Breast epithelium (tissue), 3 donors: Measurements from ENCODE around the gene VCL.

Source experiments
- CTCF ChIP-seq, 3 donors: fragments of 450-650 bp; IDR thresholded peaks; one replicate each; pipeline ENCODE4 v1.5.1; 2016 to 2017; ENCODE audit warnings: antibody characterized with exemption in 3 of 3, mild to moderate bottlenecking in 3 of 3, moderate library complexity in 3 of 3
- POLR2A ChIP-seq: fragments of 450-650 bp; IDR thresholded peaks from one replicate; pipeline ENCODE4 v1.6.1; 2016; ENCODE audit warnings: antibody characterized with exemption, mild to moderate bottlenecking, moderate library complexity
- POLR2AphosphoS5 ChIP-seq, 3 donors: sonication (generic); formaldehyde crosslinking; IDR thresholded peaks; one replicate each; pipeline ENCODE4 v1.6.1; 2017; ENCODE audit warnings: antibody characterized with exemption in 3 of 3

- TF ChIP-seq CTCF (IDR thresholded peaks at IDR 0.05), result no peak
- TF ChIP-seq POLR2AphosphoS5 (IDR thresholded peaks at IDR 0.05), result no peak
- no peak for TF ChIP-seq POLR2A
These were observed 137.5 kb downstream of the VCL start for GRCh38 chr10:74135452-74135851.
